GM12878 (cell line): ENCODE results near the gene CAPN15. TPM values are rescaled to one million over a fixed set of nuclear protein-coding genes. Genes with fewer than 3 reads are reported as not detected.

Experiments
- ATAC-seq: fragments of 200-7000 bp; cut with Tn5 transposase; 3 replicates; pipeline ENCODE4 v1.9.1; 2020; ENCODE audit warnings: mild to moderate bottlenecking, moderate library complexity
- BruUV-seq: library from RNA; stranded (reverse); fragments of 400-500 nt; replicated peaks from 2 replicates; lab custom pipeline; 2021; lab: Mats Ljungman, UMichigan
- CTCF ChIA-PET: fragments of 300-600 bp; sonication (Branson Sonifier 250); formaldehyde crosslinking; extraction: SDS; loops from one replicate; lab custom pipeline; 2021; ENCODE audit warnings: inconsistent platforms; lab: Yijun Ruan, JAX
- POLR2A ChIA-PET: fragments of 350-600 bp; formaldehyde crosslinking; extraction: SDS; loops from one replicate; lab custom pipeline; 2021; ENCODE audit warnings: inconsistent platforms; lab: Charles Lee
- RAD21 ChIA-PET: fragments of 300-600 bp; sonication (Branson Sonifier 250); formaldehyde crosslinking; loops from one replicate; lab custom pipeline; 2023; ENCODE audit warnings: antibody characterized with exemption; ENCODE audit not compliant: unreplicated experiment; lab: Charles Lee
- SMC1A ChIA-PET: fragments of 300-600 bp; sonication (Branson Sonifier 250); formaldehyde crosslinking; loops from one replicate; lab custom pipeline; 2023; ENCODE audit not compliant: unreplicated experiment, uncharacterized antibody; lab: Charles Lee
- DNase-seq: peaks from one replicate; pipeline ENCODE4 v3.0.0-alpha.2; 2011; ENCODE audit warnings: low read depth, low spot score
- FAIRE-seq: peaks from 3 replicates; lab custom pipeline; 2011; peaks lifted over from hg19 to GRCh38; lab: Jason Lieb, UNC
- H2AFZ ChIP-seq: 2 replicates; pipeline ENCODE4 v1.6.0; 2011; ENCODE audit warnings: low read depth, low read length, control low read depth; ENCODE audit not compliant: control insufficient read depth
- H3K27ac ChIP-seq: 2 replicates; pipeline ENCODE4 v1.5.1; 2011; ENCODE audit warnings: control low read depth; ENCODE audit not compliant: control insufficient read depth, insufficient read depth
- H3K27me3 ChIP-seq, 2 experiments: replicated peaks in 1 of 2; 2 replicates each; pipeline versions ENCODE4 v1.6.0 to v1.6.1; 2011; ENCODE audit warnings: low read length in 1 of 2; ENCODE audit not compliant: control insufficient read depth in 2 of 2, insufficient read depth in 2 of 2
- H3K36me3 ChIP-seq, 2 experiments: 2 replicates each; pipeline ENCODE4 v1.5.1; 2011; ENCODE audit warnings: low read length in 1 of 2; ENCODE audit not compliant: control insufficient read depth in 2 of 2, insufficient read depth in 2 of 2
- H3K4me1 ChIP-seq: 2 replicates; pipeline ENCODE4 v1.6.1; 2011; ENCODE audit warnings: mild to moderate bottlenecking, low read length, moderate library complexity, mixed read lengths; ENCODE audit not compliant: control insufficient read depth, insufficient read depth
- H3K4me2 ChIP-seq: 2 replicates; pipeline ENCODE4 v1.6.0; 2011; ENCODE audit warnings: control low read depth; ENCODE audit not compliant: control insufficient read depth, insufficient read depth
- H3K4me3 ChIP-seq: fragments of 200-600 bp; sonication (generic); 2 replicates; pipeline ENCODE4 v1.5.1; 2016
- H3K79me2 ChIP-seq: 2 replicates; pipeline ENCODE4 v1.6.0; 2011; ENCODE audit warnings: low read length; ENCODE audit not compliant: control insufficient read depth, insufficient read depth
- H3K9ac ChIP-seq: 2 replicates; pipeline ENCODE4 v1.8.0; 2011; ENCODE audit warnings: low read length, control low read depth, mixed read lengths; ENCODE audit not compliant: control insufficient read depth, insufficient read depth
- H3K9me3 ChIP-seq: replicated peaks from 3 replicates; pipeline ENCODE4 v1.5.1; 2011; ENCODE audit warnings: mild to moderate bottlenecking, low read length; ENCODE audit not compliant: control insufficient read depth, insufficient read depth
- H4K20me1 ChIP-seq: 2 replicates; pipeline ENCODE4 v1.6.0; 2011; ENCODE audit not compliant: control insufficient read depth, insufficient read depth
- CBFB ChIP-seq: IDR thresholded peaks from 2 replicates; pipeline ENCODE4 v1.6.1; 2016; ENCODE audit warnings: antibody characterized with exemption, low read depth
- CREM ChIP-seq: IDR thresholded peaks from 2 replicates; pipeline ENCODE4 v1.6.1; 2014; ENCODE audit warnings: antibody characterized with exemption, low read depth
- EED ChIP-seq: sonication (generic); IDR thresholded peaks from 2 replicates; pipeline ENCODE4 v1.6.1; 2016; ENCODE audit warnings: antibody characterized with exemption, low read depth
- EP300 ChIP-seq, 2 experiments: fragments of 150-350 bp in 1 of 2; IDR thresholded peaks; 2 replicates each; pipeline ENCODE4 v1.6.1; 2011 to 2012; ENCODE audit warnings: low read depth in 2 of 2, low read length in 2 of 2, borderline replicate concordance in 1 of 2, improper control_type of control experiment in 1 of 2, inconsistent platforms in 1 of 2; ENCODE audit not compliant: control insufficient read depth in 1 of 2
- HCFC1 ChIP-seq: fragments of 150-350 bp; IDR thresholded peaks from 2 replicates; pipeline ENCODE4 v1.6.1; 2014; ENCODE audit warnings: low read length
- JUNB ChIP-seq: IDR thresholded peaks from 2 replicates; pipeline ENCODE4 v1.6.1; 2016; ENCODE audit warnings: antibody characterized with exemption, mild to moderate bottlenecking
- JUND ChIP-seq: IDR thresholded peaks from 2 replicates; pipeline ENCODE4 v1.6.1; 2012; ENCODE audit warnings: low read depth, mild to moderate bottlenecking, low read length, improper control_type of control experiment, moderate library complexity
- KAT2A ChIP-seq: conservative IDR thresholded peaks from 2 replicates; pipeline ENCODE4 v1.6.1; 2011; ENCODE audit warnings: low read depth, low read length; ENCODE audit not compliant: control insufficient read depth
- KDM1A ChIP-seq: fragments of 200-600 bp; sonication (generic); IDR thresholded peaks from 2 replicates; pipeline ENCODE4 v1.6.1; 2016; ENCODE audit warnings: borderline replicate concordance
- KLF5 ChIP-seq: fragments of 450-650 bp; IDR thresholded peaks from 2 replicates; pipeline ENCODE4 v1.6.1; 2014; ENCODE audit warnings: mild to moderate bottlenecking; ENCODE audit not compliant: partially characterized antibody
- MEF2A ChIP-seq: IDR thresholded peaks from 2 replicates; pipeline ENCODE4 v1.6.1; 2011; ENCODE audit warnings: low read depth, mild to moderate bottlenecking, low read length, moderate library complexity; ENCODE audit not compliant: insufficient read depth
- MLLT1 ChIP-seq: fragments of 450-650 bp; IDR thresholded peaks from 2 replicates; pipeline ENCODE4 v1.6.1; 2016; ENCODE audit warnings: mild to moderate bottlenecking
- RB1 ChIP-seq: fragments of 450-650 bp; formaldehyde crosslinking; IDR thresholded peaks from 2 replicates; pipeline ENCODE4 v1.6.1; 2017; ENCODE audit warnings: mild to moderate bottlenecking, borderline replicate concordance
- SREBF1 ChIP-seq: IDR thresholded peaks from 2 replicates; pipeline ENCODE4 v1.6.1; 2012; ENCODE audit warnings: mild to moderate bottlenecking, low read length
- SUPT20H ChIP-seq: IDR thresholded peaks from 2 replicates; pipeline ENCODE4 v1.6.1; 2011; ENCODE audit warnings: low read depth, mild to moderate bottlenecking, low read length, moderate library complexity, borderline replicate concordance; ENCODE audit not compliant: control insufficient read depth
- ZBTB4 ChIP-seq: fragments of 450-650 bp; formaldehyde crosslinking; IDR thresholded peaks from 2 replicates; pipeline ENCODE4 v1.4.0; 2022; ENCODE audit warnings: mild to moderate bottlenecking, moderate library complexity
- ZNF274 ChIP-seq: IDR thresholded peaks from one replicate; pipeline ENCODE4 v1.8.0; 2011; ENCODE audit not compliant: insufficient read length, insufficient read depth
- ZNF592 ChIP-seq: fragments of 450-650 bp; IDR thresholded peaks from 2 replicates; pipeline ENCODE4 v1.6.1; 2017; ENCODE audit warnings: mild to moderate bottlenecking, moderate library complexity
- WGBS: methylation state at CpG from one replicate; pipeline ENCODE4 v1.1.6; 2016; ENCODE audit warnings: low lambda C conversion rate; ENCODE audit not compliant: insufficient replicate concordance, insufficient coverage; ENCODE audit errors: missing lambda C conversion rate; 5-methylcytosine and 5-hydroxymethylcytosine counted together
- in situ Hi-C: fragments of 300-500 bp; cut with MboI; formaldehyde crosslinking; loops from 9 replicates; pipeline ENCODE4 v1.14.3; 2018; ENCODE audit warnings: mixed read lengths
- intact Hi-C: fragments of 100-400 bp; cut with micrococcal nuclease; formaldehyde crosslinking; loops from one replicate; pipeline ENCODE4 v1.14.2; 2022; ENCODE audit not compliant: unreplicated experiment
- polyA plus RNA-seq, 11 experiments: library from polyadenylated mRNA; depleted of rRNA in 4 of 11; unstranded in 6 of 11; stranded (reverse) in 5 of 11; fragments of >200 nt; fragmentation: Nextera tagmentation in 4 of 11; fragmentation: Illumina TruSeq in 1 of 11; extraction: Ambion mirVana in 4 of 11; extraction: Trizol in 1 of 11; gene quantifications; 1 replicate in 1 of 11; 2 replicates in 10 of 11; pipeline versions ENCODE4 v1.2.1 to v1.2.3, GENCODE V29; 2011 to 2016; ENCODE audit warnings: inconsistent platforms in 2 of 11, missing spikeins in 2 of 11, low read depth in 1 of 11
- total RNA-seq, 4 experiments: library from RNA; depleted of rRNA in 3 of 4; stranded (reverse); fragments of >200 nt in 3 of 4; fragmentation: Illumina TruSeq in 1 of 4; extraction: Trizol in 1 of 4; gene quantifications; 2 replicates each; pipeline versions ENCODE4 v1.2.1 to v1.2.3, GENCODE V29; 2013 to 2021

Gene CAPN15
- total and polyA plus RNA-seq, 10 of the 15 experiments (the other 5 are each of a cell fraction or from before 2014, with no cell fraction given), result 0.40 to 78.5 (median 8.3) TPM

- Histone ChIP-seq H3K79me2 (no peaks in the 10 kb centered on the region), H3K9ac (no peak overlapping the region), H2AFZ (no peak overlapping the region), H3K4me2 (no peak overlapping the region), H3K4me3 (no peak overlapping the region), H3K4me1 (no peaks in the 10 kb centered on the region), H3K9me3 (no peaks in the 10 kb centered on the region), H3K36me3 (peaks cover 0 to 21% of the 10 kb centered on the region in 2 experiments; a peak in 2 of 4 replicates), H3K27ac (no peak overlapping the region), H3K27me3 (no peaks in the 10 kb centered on the region), H4K20me1 (no peaks in the 10 kb centered on the region)
- SMC1A ChIA-PET, result no interaction called here
- WGBS, result 96% methylated on average over 22 of the region's 35 CpGs
- in situ Hi-C loops (no loop called here), intact Hi-C loops (no loop called here)
- BruUV-seq, result no TSS peak
- POLR2A ChIA-PET, result no interaction called here
- DNase-seq, result no peak
- FAIRE-seq, result no peak
- CTCF ChIA-PET, result no interaction called here
- RAD21 ChIA-PET, result no interaction called here
- no peak for ATAC-seq
- no peak for TF ChIP-seq ZNF274
- TF ChIP-seq ZBTB4 (CRISPR knock-in tag), result no peak
- TF ChIP-seq MLLT1, result no peak
- TF ChIP-seq SUPT20H, result no peak
- no peak for TF ChIP-seq KAT2A
- no peak for TF ChIP-seq MEF2A
- TF ChIP-seq KDM1A, result no peak
- TF ChIP-seq EED, result no peak
- TF ChIP-seq ZNF592, result no peak
- TF ChIP-seq HCFC1, result no peak
- no peak for TF ChIP-seq SREBF1
- TF ChIP-seq KLF5, result no peak
- TF ChIP-seq CBFB, result no peak
- TF ChIP-seq JUNB, result no peak
- no peak for TF ChIP-seq JUND
- no peak for TF ChIP-seq RB1
- TF ChIP-seq EP300 (IDR thresholded peaks at IDR 0.05; ENCODE audit: borderline replicate concordance in 1 of 2, control insufficient read depth in 1 of 2, low read depth in 2 of 2, low read length in 2 of 2), result no peak
- TF ChIP-seq CREM, result no peak
Observed at GRCh38 chr16:552171-552570, 24.7 kb downstream of the CAPN15 start.
